Measurements from ENCODE around the gene SMIM1.
A peak's percentile ranks its signal among the peaks of the same experiment; 100 is the strongest.
"Not testable (repeated sequence)": the region's sequence is repeated elsewhere in the genome, so short reads cannot be mapped to it uniquely, and the experiment has no call there.

SMIM1 gene

DNA sequence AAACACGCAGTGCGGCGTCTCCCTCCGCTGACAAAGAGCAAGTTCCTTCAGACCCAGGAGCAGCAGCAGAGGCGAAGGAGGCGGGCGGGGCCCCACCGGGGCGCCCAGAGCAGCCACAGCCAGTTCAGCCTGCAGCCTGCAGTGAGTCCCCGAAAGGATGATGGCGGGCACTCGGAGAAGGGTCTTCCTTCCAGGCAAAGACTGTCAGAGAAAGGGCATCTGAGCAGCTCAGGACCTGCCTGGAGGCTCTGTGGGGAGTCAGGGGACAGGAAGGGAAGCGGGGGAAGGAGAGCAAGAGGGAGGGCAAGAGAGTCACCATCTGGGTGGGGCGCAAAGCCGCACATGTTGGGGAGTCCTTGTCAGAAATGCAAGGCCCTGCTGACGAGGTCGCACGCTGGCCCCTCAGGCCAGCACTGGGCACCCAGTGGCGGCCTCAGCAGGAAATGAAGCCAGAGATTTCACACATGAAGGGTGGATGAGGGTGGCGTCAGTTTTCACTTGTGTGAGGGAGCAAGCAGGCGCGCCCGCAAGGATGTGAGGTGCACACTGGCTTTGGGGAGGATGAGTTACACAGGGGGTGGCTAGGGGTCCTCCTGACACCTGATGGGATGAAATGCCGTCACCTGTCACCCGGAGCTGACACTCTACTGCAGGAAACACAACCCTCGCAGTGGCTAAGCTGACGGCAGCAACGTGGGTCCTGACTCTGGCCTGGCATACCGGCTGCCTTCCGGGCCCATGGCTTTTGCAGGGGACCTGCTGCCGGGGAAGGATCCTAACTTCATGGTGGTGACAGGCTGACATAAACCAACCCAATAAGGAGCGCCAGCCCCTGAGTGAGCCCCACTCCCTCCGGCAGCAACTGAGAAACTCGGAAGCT lies 17.1 kb downstream of the SMIM1 start:
- no peak overlapping the region for H3K4me3 ChIP-seq (ENCODE audit: low read depth, low read length)

DNA sequence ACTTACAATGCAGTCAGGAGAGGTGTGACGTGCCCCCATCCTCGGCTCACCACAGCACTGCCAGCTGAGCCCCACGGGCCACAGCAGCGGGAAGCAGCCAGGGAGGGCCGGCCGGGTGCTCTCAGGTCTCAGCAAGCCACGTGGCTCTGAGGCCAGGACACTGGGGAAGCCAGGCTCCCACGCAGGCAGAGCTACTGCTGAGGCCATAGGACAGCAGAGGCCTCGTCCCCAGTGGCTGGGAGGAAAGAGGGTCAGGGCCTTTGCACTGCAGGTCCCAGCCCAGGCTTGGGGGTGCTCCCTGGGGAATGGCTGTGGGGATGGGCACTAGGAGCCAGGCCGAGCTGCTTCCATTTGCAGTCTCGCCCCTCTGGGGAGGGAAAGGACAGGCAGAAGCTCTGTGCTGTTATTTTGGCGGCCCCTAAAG lies 18.0 kb downstream of the SMIM1 start:
- H3K4me3 ChIP-seq (ENCODE audit: low read depth, low read length), result no peak overlapping the region

DNA sequence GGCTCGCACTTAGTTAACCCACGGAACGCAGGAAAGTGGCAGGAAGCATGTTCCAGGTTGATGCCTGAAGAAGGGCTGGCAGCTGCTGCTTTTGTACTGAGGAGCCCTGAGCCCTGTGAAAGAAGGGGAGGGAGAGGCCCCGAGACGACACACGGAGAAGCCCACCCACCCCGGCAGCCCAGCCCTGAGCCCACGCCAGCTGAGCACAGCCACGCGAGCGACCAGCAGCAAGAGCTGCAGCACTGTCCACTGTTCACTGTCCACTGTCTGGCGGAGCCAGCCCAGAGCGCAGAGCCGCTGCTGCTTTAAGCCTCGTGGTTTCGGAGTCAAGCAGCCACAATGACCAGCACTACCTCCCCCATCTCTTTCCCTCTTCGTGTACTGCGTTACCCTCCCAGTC lies 18.4 kb downstream of the SMIM1 start:
- H3K4me3 ChIP-seq (ENCODE audit: low read depth, low read length), result no peak overlapping the region

- peak overlapping the region; percentile 89 for H3K4me3 ChIP-seq (ENCODE audit: low read depth, low read length)
Measured at GRCh38 chr1:3795453-3796214, 23.1 kb downstream of the SMIM1 start.

DNA sequence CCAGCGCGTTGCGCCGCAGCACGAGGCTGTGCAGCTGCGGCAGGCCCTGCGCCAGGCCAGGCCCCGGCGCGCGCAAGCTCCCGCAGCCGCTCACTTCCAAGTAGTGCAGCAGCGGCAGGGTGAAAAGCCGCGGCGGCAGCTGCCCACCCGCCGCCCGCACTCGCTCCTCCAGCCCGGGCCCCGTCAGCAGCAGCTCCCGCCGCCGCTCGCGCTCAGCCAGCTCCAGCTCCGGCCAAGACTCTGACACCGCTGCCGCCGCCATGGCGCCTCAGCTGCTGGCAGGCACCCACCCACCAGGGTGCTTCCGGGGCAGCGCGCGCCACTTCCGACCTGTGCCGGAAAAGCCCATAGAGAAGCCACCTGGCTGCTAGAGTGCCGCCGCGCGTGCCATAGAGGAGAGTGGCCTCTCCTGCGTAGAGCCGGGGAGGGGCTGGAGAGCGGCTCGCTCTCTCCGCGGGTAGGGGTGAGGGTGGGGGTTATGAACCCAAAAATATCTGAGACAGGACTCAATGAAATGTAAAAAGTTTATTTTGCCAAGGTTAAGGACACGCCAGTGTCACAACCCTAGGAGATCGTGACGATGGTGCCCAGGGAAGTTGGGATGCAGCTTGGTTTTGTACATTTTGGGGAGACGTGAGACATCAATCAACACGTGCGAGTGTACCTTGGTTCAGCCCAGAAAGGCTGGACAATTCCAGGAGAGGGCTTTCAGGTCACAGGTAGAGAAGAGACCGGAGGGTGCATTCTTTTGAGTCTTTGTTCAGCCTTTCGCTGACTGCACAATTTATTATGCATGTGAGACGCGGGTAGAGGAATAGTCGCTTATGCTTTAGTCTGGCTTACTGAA lies 23.9 kb downstream of the SMIM1 start, which contains the start of gene LRRC47:
Gene LRRC47 (minus strand): TSS at position 284 of the 847 bp plus-strand sequence. CDS start 22 bp downstream, at position 262.
- H3K4me3 ChIP-seq (ENCODE audit: low read depth, low read length), result peak within 1 kb of the TSS; percentile 89

DNA sequence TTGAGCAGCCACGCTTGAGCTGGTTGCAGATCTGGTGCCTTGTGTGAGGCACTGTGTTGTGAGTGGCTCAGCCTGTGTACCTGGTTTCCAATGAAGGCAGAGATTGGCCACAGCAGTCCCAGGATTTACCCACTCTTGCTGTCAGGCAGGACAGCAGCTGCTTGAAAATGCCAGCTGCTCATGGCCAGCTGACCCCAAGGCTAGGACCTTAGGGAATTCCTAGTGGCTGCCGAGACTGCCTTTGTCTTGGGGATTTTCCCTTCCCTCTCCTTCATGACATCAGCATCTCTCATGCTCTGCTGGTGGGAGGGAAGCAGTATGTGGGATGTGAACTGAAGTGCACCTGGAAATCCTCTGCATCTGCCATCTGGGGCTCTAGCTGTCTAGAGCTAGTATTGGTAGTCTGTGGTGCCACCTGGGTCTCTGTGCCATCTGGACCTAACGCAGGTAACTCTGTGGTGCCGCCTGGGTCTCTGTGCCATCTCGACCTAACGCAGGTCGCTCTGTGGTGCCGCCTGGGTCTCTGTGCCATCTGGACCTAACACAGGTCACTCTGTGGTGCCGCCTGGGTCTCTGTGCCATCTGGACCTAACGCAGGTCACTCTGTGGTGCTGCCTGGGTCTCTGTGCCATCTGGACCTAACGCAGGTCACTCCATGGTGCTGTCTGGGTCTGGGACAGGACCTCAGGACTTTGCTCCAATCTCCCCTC lies 27.6 kb downstream of the SMIM1 start:
- H3K4me3 ChIP-seq (ENCODE audit: low read depth, low read length), result no peak overlapping the region

- not testable (repeated sequence) for H3K4me3 ChIP-seq (ENCODE audit: low read depth, low read length)
Measured at GRCh38 chr1:3800795-3801194, 28.2 kb downstream of the SMIM1 start.

DNA sequence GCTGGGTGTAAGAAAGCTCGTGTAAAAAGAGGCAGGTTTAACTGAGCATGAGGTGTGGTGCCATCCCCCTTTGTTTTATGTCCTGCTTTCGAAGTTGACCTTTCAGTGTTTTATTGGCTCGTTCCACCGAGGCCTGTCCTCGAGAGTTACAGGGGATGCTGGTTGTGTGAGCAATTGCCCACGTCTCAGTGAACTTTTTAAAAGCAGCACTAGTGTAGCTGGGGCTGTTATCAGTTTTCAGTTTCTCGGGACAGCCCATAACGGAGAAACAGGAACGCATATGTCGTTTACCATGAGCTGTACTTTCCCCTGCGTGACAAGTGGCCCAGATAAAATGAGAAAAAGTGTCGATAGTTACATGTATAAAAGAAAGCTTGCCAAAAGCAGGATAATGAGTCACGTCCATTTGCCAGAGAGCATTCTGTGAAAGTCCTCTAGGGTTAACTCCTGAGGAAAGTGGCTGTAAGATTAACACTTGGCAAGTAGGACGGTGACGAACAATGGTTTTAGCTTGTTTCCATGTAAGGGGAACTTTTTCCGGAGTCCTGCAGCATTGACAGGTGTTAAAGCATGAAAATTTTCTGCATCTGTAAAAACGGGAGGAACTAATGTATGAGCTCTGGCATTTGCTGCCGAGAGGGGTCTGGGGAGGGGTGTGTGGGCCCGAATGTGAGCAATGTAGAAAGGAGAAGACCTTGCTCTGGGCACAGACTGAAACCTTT lies 31.5 kb downstream of the SMIM1 start:
- H3K4me3 ChIP-seq (ENCODE audit: low read depth, low read length), result no peak overlapping the region

DNA sequence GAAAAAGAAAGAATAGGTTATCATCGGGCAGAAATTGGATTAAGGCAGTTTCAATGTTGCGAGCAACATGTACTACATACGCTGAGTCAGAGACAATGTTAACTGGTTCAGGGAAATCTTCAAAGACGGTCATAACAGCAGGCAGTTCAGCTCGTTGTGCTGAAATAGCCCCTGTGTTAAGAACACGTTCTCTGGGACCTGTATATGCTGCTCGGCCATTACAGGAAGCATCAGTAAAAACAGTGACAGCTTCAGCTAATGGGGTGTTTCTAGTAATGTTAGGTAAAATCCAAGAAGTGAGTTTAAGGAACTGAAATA lies 32.0 kb downstream of the SMIM1 start:
- not testable (repeated sequence) for H3K4me3 ChIP-seq (ENCODE audit: low read depth, low read length)

DNA sequence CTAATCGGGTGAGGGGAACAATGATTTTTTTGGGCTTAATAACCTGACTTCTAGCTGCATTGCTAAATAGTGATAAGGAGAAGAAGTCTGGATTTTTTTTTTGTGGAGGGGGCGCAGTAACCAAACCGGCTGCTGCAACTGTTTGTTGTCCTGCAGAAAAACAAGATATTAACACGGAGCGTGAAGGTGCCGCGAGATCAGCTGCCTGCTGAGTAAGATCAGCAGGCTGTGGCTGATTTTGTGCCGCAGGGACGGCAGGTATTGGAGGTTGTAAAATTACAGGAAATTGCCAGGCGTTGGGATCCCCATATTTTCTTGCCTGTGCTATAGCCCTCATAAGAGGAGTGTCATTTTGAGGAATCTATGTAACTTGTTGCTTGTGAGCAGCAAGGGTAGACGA lies 32.5 kb downstream of the SMIM1 start:
- no peak overlapping the region for H3K4me3 ChIP-seq (ENCODE audit: low read depth, low read length)

- H3K4me3 ChIP-seq (ENCODE audit: low read depth, low read length), result no peak overlapping the region
Measured at GRCh38 chr1:3807769-3808168, 35.2 kb downstream of the SMIM1 start.

DNA sequence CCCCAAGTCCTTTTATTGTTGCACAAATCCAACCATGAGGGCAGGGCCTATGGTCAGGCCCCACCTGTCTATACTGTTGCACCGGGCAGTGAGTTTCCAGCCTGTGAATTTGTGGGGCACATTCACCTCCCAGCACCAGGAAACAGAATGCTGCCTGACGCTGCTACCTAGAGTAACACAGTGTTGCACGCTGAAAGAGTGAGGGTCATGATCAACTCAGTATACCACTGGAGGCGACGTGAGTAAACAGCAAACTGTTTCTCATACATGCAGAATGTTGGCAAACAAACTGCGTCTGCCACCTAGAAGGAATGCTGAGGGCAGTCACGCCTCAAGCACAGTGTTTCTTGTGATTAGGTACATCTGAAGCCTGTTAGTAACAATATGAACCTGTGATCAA lies 37.1 kb downstream of the SMIM1 start:
- no peak overlapping the region for H3K4me3 ChIP-seq (ENCODE audit: low read depth, low read length)

GRCh38 chr1:3810149-3810761 lies 37.7 kb downstream of the SMIM1 start:
- H3K4me3 ChIP-seq (ENCODE audit: low read depth, low read length), result not testable (repeated sequence)

DNA sequence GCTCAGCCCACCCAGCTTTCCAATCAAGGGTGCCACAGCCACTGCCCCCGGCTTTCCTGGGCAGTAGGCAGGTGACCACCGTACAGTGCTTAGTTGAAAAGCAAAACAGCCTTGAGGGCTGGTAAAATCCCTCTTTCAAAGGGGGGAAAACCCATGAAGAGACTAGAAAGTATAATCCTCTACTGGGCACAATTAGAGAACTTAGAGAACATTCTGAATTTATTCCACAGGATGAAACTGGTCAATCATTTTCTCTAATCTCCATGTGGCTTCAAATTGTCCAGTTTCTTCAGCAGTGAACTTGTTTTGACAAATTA lies 39.0 kb downstream of the SMIM1 start:
- H3K4me3 ChIP-seq (ENCODE audit: low read depth, low read length), result no peak overlapping the region

GRCh38 chr1:3814065-3814464 lies 41.5 kb downstream of the SMIM1 start:
- no peak overlapping the region for H3K4me3 ChIP-seq (ENCODE audit: low read depth, low read length)

GRCh38 chr1:3814771-3815561 lies 42.4 kb downstream of the SMIM1 start:
- no peak overlapping the region for H3K4me3 ChIP-seq (ENCODE audit: low read depth, low read length)

- no peak overlapping the region for H3K4me3 ChIP-seq (ENCODE audit: low read depth, low read length)
Measured at GRCh38 chr1:3816331-3817137, 44.0 kb downstream of the SMIM1 start.

DNA sequence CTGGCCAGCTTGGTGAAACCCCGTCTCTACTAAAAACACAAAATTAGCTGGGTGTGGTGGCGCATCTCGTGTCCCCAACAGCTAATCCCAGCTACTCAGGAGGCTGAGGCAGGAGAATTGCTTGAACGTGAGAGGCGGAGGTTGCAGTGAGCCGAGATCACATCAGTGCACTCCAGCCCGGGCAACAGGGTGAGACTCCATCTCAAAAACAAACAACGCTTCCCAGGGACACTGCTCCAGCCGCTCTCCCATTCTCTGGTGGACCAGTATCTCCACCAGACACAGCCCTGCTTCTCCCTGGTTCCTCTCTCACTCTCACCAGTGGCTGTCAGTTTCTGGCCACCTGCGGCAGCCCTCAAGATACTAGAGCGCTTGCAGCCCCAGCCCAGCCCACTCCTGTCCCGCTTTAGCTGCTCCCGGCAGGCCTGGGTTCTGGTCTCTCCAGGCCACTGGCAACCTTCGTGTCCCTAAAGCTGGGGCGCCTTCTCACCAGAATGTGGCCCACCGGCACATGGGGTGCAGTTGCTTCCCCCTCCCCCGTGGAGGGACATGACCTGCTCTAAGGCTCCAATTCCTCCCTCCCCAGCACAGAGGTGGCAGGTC lies 44.7 kb downstream of the SMIM1 start:
- no peak overlapping the region for H3K4me3 ChIP-seq (ENCODE audit: low read depth, low read length)

All from iPS-11a (cell line).